Activated T-helper 17 cell treated with anti-CD3 and anti-CD28 coated beads, Interleukin-2, amount 50 U/mL, for 72 hours (primary cell): ENCODE results near the gene ARMH3. TPM values are rescaled to one million over a fixed set of nuclear protein-coding genes. Genes with fewer than 3 reads are reported as not detected.
A peak's percentile ranks its signal among the peaks of the same experiment; 100 is the strongest.

ENCODE experiments used
- ATAC-seq: fragments of 150-1000 bp; cut with Tn5 transposase; replicated peaks from 2 replicates; pipeline ENCODE4 v1.10.0; 2021; ENCODE audit warnings: mild to moderate bottlenecking, moderate library complexity
- H3K27ac Mint-ChIP-seq: one replicate; pipeline ENCODE4 v1.8.0; 2022; ENCODE audit warnings: mixed read lengths
- H3K27me3 Mint-ChIP-seq: one replicate; pipeline ENCODE4 v1.8.0; 2022; ENCODE audit warnings: mixed read lengths
- H3K36me3 Mint-ChIP-seq: one replicate; pipeline ENCODE4 v1.8.0; 2022; ENCODE audit warnings: low read depth, mild to moderate bottlenecking, mixed read lengths
- H3K4me1 Mint-ChIP-seq: one replicate; pipeline ENCODE4 v1.8.0; 2022; ENCODE audit warnings: mixed read lengths
- H3K4me3 Mint-ChIP-seq: one replicate; pipeline ENCODE4 v1.8.0; 2022; ENCODE audit warnings: mild to moderate bottlenecking, mixed read lengths
- H3K9me3 Mint-ChIP-seq: one replicate; pipeline ENCODE4 v1.8.0; 2022; ENCODE audit warnings: mixed read lengths
- total RNA-seq, 2 donors: library from RNA; stranded (reverse); gene quantifications; one replicate each; pipeline ENCODE4 v1.2.3, GENCODE V29; 2022

The ARMH3 gene, protein sequence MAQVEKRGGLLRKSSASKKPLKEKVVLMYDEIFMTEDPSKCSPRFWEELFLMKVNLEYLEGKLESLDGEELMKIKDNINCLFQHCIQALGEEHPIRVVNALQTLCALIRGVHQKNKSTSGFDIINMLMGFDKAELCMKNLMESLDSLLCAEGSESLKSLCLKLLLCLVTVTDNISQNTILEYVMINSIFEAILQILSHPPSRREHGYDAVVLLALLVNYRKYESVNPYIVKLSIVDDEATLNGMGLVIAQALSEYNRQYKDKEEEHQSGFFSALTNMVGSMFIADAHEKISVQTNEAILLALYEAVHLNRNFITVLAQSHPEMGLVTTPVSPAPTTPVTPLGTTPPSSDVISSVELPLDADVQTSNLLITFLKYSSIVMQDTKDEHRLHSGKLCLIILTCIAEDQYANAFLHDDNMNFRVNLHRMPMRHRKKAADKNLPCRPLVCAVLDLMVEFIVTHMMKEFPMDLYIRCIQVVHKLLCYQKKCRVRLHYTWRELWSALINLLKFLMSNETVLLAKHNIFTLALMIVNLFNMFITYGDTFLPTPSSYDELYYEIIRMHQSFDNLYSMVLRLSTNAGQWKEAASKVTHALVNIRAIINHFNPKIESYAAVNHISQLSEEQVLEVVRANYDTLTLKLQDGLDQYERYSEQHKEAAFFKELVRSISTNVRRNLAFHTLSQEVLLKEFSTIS
- total RNA-seq: 10 to 100 TPM; 27.7 to 38.5 TPM

DNA sequence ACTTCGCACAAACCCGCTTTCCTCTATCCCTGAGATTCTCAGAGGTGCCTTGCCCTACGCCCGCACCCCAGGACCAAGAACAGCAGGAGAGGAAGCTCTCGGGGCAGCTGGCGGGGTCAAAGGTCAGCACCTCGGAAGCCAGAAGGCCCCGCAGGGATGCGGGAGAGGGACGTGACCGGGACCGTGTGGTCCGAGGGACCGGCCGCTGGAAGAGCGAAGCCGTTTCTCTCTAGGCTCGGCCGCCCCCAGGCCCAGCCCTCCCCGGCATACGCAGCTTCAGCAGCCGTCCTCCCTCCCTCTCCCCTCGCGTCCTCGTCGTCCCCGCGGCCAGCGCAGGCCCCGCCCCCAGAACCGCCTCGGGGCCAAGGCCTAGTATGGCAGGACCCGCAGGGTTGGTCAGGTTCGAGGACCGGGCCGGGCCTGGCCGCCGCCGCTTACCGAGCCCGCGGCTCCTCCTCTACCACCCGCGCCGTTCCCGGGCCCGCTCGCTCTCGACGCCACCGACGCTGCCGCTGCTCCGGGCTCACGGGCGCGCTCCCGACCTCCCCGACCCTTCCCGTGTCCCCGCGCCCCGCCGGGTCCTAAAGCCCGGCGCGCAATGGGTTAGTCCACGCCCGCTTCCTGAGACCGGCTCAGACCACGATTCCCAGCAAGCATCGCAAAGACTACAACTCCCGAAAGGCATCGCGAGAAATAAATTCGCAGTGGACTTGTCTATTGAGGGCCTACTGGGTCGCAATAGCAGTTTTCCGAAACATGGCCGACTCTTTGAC lies at the start of gene ARMH3:
TSS of gene ARMH3 (minus strand) at position 527 of the 773 bp plus-strand sequence. CDS start 16,059 bp downstream, outside the sequence.
- Mint-ChIP-seq H3K4me1 (peaks cover 18% of the 10 kb centered on the region), H3K27me3 (no peaks in the 10 kb centered on the region)
- peak; percentile 96 for ATAC-seq

DNA sequence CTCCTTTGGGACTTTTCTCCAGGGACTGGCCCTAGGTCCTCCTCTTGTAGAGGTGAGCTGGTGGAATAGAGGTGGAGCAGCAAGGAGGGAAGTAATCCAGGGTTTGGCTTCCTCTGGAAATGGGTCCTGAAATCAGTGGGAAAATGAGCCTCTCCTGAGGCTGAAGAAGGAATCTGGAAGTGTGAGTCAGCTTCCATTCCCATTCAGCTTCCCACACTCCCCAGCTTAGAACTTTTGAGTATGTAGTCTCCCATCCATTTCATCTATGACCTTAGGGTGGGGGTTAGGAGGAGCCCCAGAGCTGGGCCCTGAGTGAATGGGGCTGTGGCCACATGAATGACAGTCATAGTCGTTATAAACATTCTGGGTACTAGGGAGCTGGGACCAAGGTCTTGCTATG lies 46.4 kb upstream of the ARMH3 start:
- no peaks in the 10 kb centered on the region for H3K27me3 Mint-ChIP-seq
- ATAC-seq: no peak
- no peak overlapping the region for H3K4me3 Mint-ChIP-seq
- H3K36me3 Mint-ChIP-seq: peaks cover 6% of the 10 kb centered on the region
- H3K4me1 Mint-ChIP-seq: peaks cover 7% of the 10 kb centered on the region
- peak overlapping the region; percentile 38 for H3K27ac Mint-ChIP-seq
- no peaks in the 10 kb centered on the region for H3K9me3 Mint-ChIP-seq

More for the DNA sequence above, at the start of gene ARMH3:
- Mint-ChIP-seq H3K4me3 (peak within 1 kb of the TSS; percentile 94), H3K9me3 (no peaks in the 10 kb centered on the region), H3K27ac (peak within 1 kb of the TSS; percentile 96), H3K36me3 (peaks cover 8% of the 10 kb centered on the region)

DNA sequence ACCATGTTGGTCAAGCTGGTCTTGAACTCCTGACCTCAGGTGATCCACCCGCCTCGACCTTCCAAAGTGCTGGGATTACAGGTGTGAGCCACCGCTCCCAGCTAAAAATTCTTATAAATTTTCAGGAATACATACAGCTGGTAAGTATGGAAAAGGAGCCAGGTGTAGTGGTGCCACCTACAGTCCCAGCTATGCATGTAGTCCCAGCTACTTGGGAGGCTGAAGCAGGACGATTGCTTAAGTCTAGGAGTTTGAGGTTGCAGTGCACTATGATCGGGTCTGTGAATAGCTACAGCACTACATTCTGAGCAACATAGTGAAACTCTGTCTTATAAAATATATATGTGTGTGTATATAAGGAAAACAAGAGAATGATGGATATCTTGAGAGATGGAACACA lies 45.2 kb upstream of the ARMH3 start:
- Mint-ChIP-seq H3K9me3 (no peaks in the 10 kb centered on the region), H3K4me3 (no peak overlapping the region), H3K36me3 (peaks cover 6% of the 10 kb centered on the region), H3K4me1 (peaks cover 7% of the 10 kb centered on the region), H3K27me3 (no peaks in the 10 kb centered on the region), H3K27ac (no peak overlapping the region)
- no peak for ATAC-seq

DNA sequence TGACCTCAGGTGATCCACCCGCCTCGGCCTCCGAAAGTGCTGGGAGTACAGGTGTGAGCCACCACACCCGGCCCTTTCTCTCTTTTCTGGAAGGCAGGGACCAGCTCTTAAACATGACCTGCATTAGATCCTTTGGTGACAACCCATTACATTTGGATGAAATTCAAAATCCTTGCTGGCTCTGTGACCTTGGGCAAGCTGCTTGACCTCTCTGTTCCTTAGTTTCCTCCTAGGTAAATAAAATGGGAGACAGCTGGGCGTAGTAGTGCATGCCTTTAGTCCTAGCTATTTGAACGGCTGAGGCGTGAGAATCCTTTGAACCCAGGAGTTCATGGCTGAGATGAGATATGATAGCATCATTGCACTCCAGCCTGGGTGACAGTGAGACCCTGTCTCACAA lies 40.5 kb upstream of the ARMH3 start:
- H3K27ac Mint-ChIP-seq: no peak overlapping the region
- ATAC-seq: no peak
- no peaks in the 10 kb centered on the region for H3K9me3 Mint-ChIP-seq
- H3K4me1 Mint-ChIP-seq: no peaks in the 10 kb centered on the region
- H3K27me3 Mint-ChIP-seq: no peaks in the 10 kb centered on the region
- no peak overlapping the region for H3K4me3 Mint-ChIP-seq
- peaks cover 6% of the 10 kb centered on the region for H3K36me3 Mint-ChIP-seq

DNA sequence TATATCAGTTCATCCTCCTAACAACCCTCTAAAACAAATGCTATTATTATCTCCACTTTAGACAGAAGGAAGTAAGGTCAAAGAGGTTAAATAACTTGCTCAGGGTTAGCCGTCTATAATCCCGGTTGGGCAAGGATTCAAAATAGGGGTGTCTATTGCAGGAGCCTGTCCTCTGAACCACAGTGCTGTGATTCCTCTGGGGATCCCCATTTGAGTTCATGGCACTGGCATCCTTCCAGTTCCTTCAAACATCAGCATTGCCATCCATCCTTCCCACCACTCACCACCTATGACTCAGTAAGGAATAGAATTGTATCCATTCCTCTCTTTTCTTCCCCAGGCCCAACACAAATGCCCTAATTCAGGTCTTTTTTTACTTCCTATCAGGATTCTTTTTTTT lies 34.8 kb upstream of the ARMH3 start:
- H3K27ac Mint-ChIP-seq: no peak overlapping the region
- no peaks in the 10 kb centered on the region for H3K36me3 Mint-ChIP-seq
- H3K4me1 Mint-ChIP-seq: no peaks in the 10 kb centered on the region
- no peak for ATAC-seq
- H3K4me3 Mint-ChIP-seq: no peak overlapping the region
- no peaks in the 10 kb centered on the region for H3K27me3 Mint-ChIP-seq
- no peaks in the 10 kb centered on the region for H3K9me3 Mint-ChIP-seq

DNA sequence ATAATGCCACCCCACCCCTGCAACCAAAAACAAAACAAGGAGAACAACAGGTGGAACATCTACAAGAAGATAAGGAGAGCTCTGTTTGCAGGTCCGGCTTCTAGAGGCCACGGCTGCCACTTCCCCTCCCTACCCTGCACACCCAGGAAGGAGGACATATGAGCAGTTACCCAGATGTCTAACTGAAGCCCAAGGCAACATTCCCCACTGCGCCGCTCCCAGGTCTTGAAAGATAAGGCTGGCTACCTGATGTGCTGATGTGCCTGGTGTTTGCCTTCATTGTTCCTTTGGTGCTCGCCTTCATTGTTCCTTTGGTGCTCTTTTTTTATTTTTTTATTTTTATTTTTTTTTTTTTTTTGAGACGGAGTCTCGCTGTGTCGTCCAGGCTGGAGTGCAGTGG lies 30.2 kb upstream of the ARMH3 start:
- H3K27ac Mint-ChIP-seq: no peak overlapping the region
- no peaks in the 10 kb centered on the region for H3K4me1 Mint-ChIP-seq
- H3K36me3 Mint-ChIP-seq: no peaks in the 10 kb centered on the region
- H3K4me3 Mint-ChIP-seq: no peak overlapping the region
- no peak for ATAC-seq
- no peaks in the 10 kb centered on the region for H3K27me3 Mint-ChIP-seq
- no peaks in the 10 kb centered on the region for H3K9me3 Mint-ChIP-seq

DNA sequence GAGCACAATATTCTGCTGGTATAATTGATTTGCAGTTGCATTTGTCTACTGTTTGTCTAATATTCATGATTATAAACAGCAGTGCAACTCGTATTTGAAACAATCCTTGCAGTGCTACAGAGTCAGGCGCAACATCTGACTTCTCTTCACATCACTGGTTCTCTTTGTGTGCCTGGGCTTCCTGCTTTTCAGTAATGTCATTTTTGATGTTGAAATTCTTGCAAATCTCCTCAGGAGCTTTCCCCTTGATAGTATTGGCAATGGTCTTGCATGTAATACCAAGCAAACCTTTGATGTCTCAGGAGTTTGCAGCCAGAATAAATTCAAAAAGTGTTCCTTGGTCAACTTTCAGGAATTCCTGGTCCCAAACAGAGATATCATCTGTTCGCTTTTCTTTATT lies 29.4 kb upstream of the ARMH3 start:
- Mint-ChIP-seq H3K4me1 (no peaks in the 10 kb centered on the region), H3K9me3 (no peaks in the 10 kb centered on the region), H3K27me3 (no peaks in the 10 kb centered on the region), H3K4me3 (no peak overlapping the region), H3K36me3 (no peaks in the 10 kb centered on the region), H3K27ac (no peak overlapping the region)
- ATAC-seq: no peak

DNA sequence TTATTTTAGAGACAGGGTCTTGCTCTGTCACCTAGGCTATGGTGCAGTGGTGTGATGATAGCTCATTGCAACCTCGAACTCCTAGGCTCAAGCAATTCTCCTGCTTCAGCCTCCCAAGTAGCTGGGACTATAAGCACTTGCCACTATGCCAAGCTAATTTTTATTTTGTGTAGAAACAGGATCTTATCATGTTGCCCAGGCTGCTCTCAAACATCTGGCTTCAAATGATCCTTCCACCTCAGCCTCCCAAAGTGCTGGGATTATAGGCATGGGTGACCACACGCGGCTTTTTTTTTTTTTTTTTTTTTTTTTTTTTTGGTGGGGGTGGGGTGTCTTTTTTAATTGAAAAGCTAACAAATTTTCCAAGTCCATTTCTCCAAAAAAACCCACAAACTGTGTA lies 27.6 kb upstream of the ARMH3 start:
- Mint-ChIP-seq H3K27me3 (no peaks in the 10 kb centered on the region), H3K27ac (no peak overlapping the region), H3K4me1 (no peaks in the 10 kb centered on the region), H3K4me3 (no peak overlapping the region), H3K9me3 (no peaks in the 10 kb centered on the region), H3K36me3 (no peaks in the 10 kb centered on the region)
- ATAC-seq: no peak

DNA sequence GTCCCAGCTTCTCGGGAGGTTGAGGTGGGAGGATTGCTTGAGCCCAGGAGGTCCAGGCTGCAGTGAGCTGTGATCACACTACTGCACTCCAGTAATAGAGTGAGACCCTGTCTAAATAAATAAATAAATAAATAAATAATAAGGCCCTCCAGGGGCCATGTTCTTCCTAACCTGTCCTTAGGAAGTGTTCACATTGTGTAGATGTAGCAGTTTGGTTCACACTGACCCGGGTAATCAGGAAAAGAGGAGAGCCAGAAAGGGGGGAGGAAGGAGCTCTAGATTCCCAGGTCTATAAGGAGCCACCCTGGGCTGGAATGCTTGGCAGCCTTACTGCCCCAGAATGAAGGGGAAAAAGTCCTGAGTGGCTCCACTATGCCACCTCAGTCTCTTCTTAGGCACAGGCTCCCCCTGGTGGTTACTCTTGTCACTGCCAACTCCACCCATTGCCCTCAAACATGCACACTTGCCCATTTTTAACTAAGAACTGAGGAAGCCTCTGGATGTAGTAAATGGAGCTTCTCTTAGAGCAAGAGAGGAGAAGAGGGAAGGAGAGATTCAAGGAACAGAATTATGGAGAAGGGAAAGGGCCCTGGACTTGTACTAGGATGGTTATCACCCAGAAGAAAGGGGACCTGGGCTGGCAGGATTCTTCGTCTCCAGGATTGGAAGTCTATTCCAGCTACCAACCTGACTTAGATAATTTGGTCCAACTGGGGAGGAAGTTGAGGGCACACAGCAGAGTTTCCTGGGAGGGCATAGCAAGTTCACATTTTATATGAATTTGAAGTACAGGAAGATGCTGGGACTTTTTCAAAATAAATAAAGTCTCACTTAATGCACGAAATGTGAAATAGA lies 16.9 kb upstream of the ARMH3 start:
- Mint-ChIP-seq H3K27ac (peak overlapping the region; percentile 53), H3K27me3 (no peaks in the 10 kb centered on the region), H3K36me3 (no peaks in the 10 kb centered on the region), H3K4me3 (no peak overlapping the region), H3K4me1 (no peaks in the 10 kb centered on the region), H3K9me3 (no peaks in the 10 kb centered on the region)
- ATAC-seq: peak; percentile 94

DNA sequence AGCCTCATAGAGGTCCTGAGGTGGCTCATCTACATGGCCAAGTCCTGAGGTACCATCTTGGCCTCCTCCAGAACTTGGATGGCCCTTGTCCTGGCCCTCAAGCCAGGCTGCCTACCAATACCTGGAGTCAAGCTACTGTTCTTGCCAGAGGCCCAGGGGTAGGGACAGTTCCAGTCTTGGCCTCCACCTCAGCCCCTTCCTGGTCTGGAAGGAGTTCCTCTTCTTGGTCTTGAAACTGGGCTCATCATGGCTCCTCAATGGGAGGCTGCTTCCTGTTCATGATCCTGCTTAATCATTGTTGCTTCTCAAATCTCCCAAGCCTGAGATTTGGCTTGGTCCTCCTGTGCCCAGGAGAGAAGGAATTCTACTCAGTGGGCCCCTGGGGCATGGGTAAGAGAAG lies 13.1 kb upstream of the ARMH3 start:
- Mint-ChIP-seq H3K4me3 (no peak overlapping the region), H3K9me3 (no peaks in the 10 kb centered on the region), H3K4me1 (peaks cover 3% of the 10 kb centered on the region), H3K27me3 (no peaks in the 10 kb centered on the region), H3K27ac (peak overlapping the region; percentile 83), H3K36me3 (no peaks in the 10 kb centered on the region)
- ATAC-seq: no peak

DNA sequence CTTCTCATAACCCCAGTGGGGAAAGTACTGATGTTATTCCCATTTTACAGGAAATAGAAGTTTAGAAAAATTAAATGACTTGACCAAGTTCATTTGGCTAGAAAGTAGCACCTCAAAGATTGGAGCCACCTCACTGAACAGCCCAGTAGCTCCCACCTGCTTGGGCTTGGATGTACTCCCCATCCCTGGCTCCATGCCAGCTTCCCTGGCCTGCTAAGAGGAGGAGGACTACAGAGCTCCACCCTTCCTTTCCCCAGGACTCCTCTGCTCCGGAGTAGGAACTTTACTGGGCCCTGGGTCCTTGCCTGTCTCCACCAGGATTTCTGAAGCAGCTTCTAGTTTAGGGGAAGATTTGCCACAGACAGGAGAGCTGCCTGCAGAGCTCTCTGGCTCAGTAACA lies 12.2 kb upstream of the ARMH3 start:
- H3K9me3 Mint-ChIP-seq: no peaks in the 10 kb centered on the region
- no peak overlapping the region for H3K4me3 Mint-ChIP-seq
- no peaks in the 10 kb centered on the region for H3K36me3 Mint-ChIP-seq
- peak overlapping the region; percentile 83 for H3K27ac Mint-ChIP-seq
- peaks cover 6% of the 10 kb centered on the region for H3K4me1 Mint-ChIP-seq
- ATAC-seq: no peak
- H3K27me3 Mint-ChIP-seq: no peaks in the 10 kb centered on the region

DNA sequence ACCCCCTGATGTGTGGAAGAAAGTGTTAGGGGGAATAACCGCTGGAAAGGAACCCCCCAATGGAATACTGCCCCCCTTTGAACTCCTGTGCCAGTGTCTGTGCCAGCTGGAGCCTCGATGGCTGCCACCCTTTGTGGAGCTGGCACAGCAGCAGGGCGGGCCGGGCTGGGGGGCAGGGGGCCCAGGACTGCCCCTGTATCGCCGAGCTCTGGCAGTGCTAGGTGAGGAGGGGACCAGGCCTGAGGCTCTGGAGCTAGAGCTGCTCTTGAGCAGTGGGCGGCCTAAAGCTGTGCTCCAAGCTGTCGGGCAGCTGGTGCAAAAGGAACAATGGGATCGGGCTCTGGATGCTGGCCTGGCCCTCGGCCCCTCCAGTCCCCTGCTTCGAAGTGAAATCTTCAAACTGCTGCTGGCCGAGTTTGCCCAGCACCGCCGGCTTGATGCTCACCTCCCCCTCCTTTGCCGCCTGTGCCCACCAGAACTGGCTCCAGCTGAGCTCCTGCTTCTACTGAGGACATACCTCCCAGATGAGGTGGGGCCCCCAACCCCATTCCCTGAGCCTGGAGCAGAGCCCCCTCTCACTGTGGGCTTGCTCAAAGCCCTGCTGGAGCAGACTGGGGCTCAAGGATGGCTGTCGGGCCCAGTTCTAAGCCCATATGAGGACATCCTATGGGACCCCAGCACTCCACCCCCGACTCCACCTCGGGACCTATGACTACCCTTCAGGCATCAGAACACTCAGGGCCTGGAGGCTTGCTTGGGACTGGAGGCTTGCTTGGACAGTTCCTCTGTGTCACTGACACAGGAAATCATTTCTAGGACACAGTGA lies 11.3 kb upstream of the ARMH3 start:
- H3K27me3 Mint-ChIP-seq: no peaks in the 10 kb centered on the region
- peak overlapping the region; percentile 35 for H3K4me3 Mint-ChIP-seq
- ATAC-seq: no peak
- no peaks in the 10 kb centered on the region for H3K9me3 Mint-ChIP-seq
- no peaks in the 10 kb centered on the region for H3K36me3 Mint-ChIP-seq
- H3K4me1 Mint-ChIP-seq: peaks cover 6% of the 10 kb centered on the region
- peak overlapping the region; percentile 54 for H3K27ac Mint-ChIP-seq

DNA sequence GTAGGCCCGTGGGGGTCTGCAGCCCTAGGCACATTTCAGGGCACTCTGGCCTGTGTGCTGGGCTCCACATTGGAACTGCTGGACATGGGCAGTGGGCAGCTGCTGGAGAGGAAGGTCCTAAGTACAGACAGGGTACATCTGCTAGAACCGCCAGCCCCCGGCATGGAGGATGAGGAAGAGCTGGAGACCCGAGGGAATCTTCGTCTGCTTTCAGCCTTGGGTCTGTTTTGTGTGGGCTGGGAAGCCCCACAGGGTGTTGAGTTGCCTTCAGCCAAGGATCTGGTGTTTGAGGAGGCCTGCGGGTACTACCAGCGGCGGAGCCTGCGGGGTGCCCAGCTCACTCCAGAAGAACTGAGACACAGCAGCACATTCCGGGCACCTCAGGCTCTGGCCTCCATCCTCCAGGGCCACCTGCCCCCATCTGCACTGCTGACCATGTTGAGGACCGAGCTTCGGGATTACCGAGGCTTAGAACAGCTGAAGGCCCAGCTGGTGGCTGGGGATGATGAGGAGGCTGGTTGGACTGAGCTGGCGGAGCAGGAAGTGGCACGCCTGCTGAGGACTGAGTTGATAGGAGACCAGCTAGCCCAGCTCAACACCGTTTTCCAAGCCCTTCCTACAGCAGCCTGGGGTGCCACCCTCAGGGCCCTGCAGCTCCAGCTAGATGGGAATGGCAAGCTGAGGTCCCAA lies 10.6 kb upstream of the ARMH3 start:
- no peaks in the 10 kb centered on the region for H3K9me3 Mint-ChIP-seq
- peak overlapping the region; percentile 83 for H3K4me3 Mint-ChIP-seq
- H3K27ac Mint-ChIP-seq: peak overlapping the region; percentile 86
- H3K27me3 Mint-ChIP-seq: no peaks in the 10 kb centered on the region
- no peak for ATAC-seq
- H3K36me3 Mint-ChIP-seq: no peaks in the 10 kb centered on the region
- peaks cover 6% of the 10 kb centered on the region for H3K4me1 Mint-ChIP-seq
